Lower leg skin (tissue), 4 donors: ENCODE results near the gene HMOX2. TPM values are rescaled to one million over a fixed set of nuclear protein-coding genes. Genes with fewer than 3 reads are reported as not detected.

Experiments used
- DNase-seq, 2 donors: peaks; one replicate each; pipeline ENCODE4 v3.0.0-alpha.2; 2019; ENCODE audit warnings: low spot score in 2 of 2
- H3K4me3 ChIP-seq: fragments of 200-600 bp; sonication (generic); 2 replicates; pipeline ENCODE4 v1.5.1; 2017; ENCODE audit warnings: mild to moderate bottlenecking, low read depth; ENCODE audit not compliant: poor library complexity, severe bottlenecking
- CTCF ChIP-seq, 3 donors: fragments of 450-650 bp; IDR thresholded peaks; one replicate each; pipeline ENCODE4 v1.5.1; 2016; ENCODE audit warnings: antibody characterized with exemption in 3 of 3, mild to moderate bottlenecking in 3 of 3, moderate library complexity in 2 of 3
- POLR2A ChIP-seq, 2 donors: fragments of 450-650 bp; IDR thresholded peaks; one replicate each; pipeline ENCODE4 v1.6.1; 2016 to 2017; ENCODE audit warnings: antibody characterized with exemption in 2 of 2, mild to moderate bottlenecking in 1 of 2, moderate library complexity in 1 of 2
- WGBS, 2 donors: methylation state at CpG; one replicate each; pipeline ENCODE4 v1.1.5; 2018; 5-methylcytosine and 5-hydroxymethylcytosine counted together
- intact Hi-C: fragments of 100-400 bp; cut with DNase I; formaldehyde crosslinking; loops from one replicate; pipeline ENCODE4 v1.15.0; 2023; ENCODE audit warnings: low total_unique reads
- total RNA-seq, 4 donors: library from RNA; depleted of rRNA; stranded (reverse); fragments of >200 nt; gene quantifications; one replicate each; pipeline ENCODE4 v1.1.0, GENCODE V29; 2016

Gene HMOX2
- total RNA-seq, 4 donors from 2014 or later: 48.8 to 70.6 (median 59.0) TPM

GRCh38 chr16:4506450-4506849, 30.3 kb downstream of the HMOX2 start:
- no peak for TF ChIP-seq POLR2A (IDR thresholded peaks at IDR 0.05)
- peak in 1 of 3 donors; percentile 55 for TF ChIP-seq CTCF (IDR thresholded peaks at IDR 0.05)
- intact Hi-C loops: loop anchor here (5.0 kb wide), 1 partner anchor 41 kb away; no protein-coding TSS in a partner anchor
- 2 to 9% methylated on average over 3 of the region's 3 CpGs for whole genome bisulfite sequencing, 2 donors
- no peak overlapping the region for H3K4me3 ChIP-seq
- peak in 1 of 2 donors; percentile 71 for DNase-seq

GRCh38 chr16:4507588-4508345, 31.6 kb downstream of the HMOX2 start:
- intact Hi-C loops: loop anchor here (5.0 kb wide), 1 partner anchor 40 kb away; no protein-coding TSS in a partner anchor
- WGBS, 2 donors: 85 to 91% methylated on average over 17 of the region's 17 CpGs
- no peak for DNase-seq
- no peak overlapping the region for H3K4me3 ChIP-seq
- no peak for TF ChIP-seq POLR2A (IDR thresholded peaks at IDR 0.05)
- TF ChIP-seq CTCF (IDR thresholded peaks at IDR 0.05): no peak

GRCh38 chr16:4508806-4509205, 32.6 kb downstream of the HMOX2 start:
- DNase-seq: no peak
- WGBS, 2 donors: 83 to 100% methylated on average over 1 to 3 of the region's 3 CpGs
- TF ChIP-seq CTCF (IDR thresholded peaks at IDR 0.05): no peak
- no peak for TF ChIP-seq POLR2A (IDR thresholded peaks at IDR 0.05)
- H3K4me3 ChIP-seq: no peak overlapping the region
- intact Hi-C loops: loop anchor here (5.0 kb wide), 1 partner anchor 38 kb away; no protein-coding TSS in a partner anchor

- DNase-seq: no peak
- no peak overlapping the region for H3K4me3 ChIP-seq
- intact Hi-C loops: loop anchor here (5.0 kb wide), 1 partner anchor 38 kb away; no protein-coding TSS in a partner anchor
- 85 to 91% methylated on average over 7 to 8 of the region's 8 CpGs for WGBS, 2 donors
- TF ChIP-seq POLR2A (IDR thresholded peaks at IDR 0.05): no peak
- no peak for TF ChIP-seq CTCF (IDR thresholded peaks at IDR 0.05)
Observed at GRCh38 chr16:4509420-4509819, 33.2 kb downstream of the HMOX2 start.

GRCh38 chr16:4510131-4510530, 33.9 kb downstream of the HMOX2 start:
- TF ChIP-seq CTCF (IDR thresholded peaks at IDR 0.05) (no peak), POLR2A (IDR thresholded peaks at IDR 0.05) (no peak)
- intact Hi-C loops: no loop called here
- 72 to 82% methylated on average over 5 of the region's 5 CpGs for WGBS, 2 donors

More at GRCh38 chr16:4510131-4510530, 33.9 kb downstream of the HMOX2 start:
- no peak for DNase-seq
- no peak overlapping the region for H3K4me3 ChIP-seq
